Measurements from ENCODE around the gene TUBA3D.
"Not testable (repeated sequence)": the region's sequence is repeated elsewhere in the genome, so short reads cannot be mapped to it uniquely, and the experiment has no call there.

GRCh38 chr2:131478850-131479461, 3.0 kb downstream of the TUBA3D start:
- not testable (repeated sequence) for TF ChIP-seq EZH2 (IDR thresholded peaks at IDR 0.05; ENCODE audit: insufficient read depth, poor library complexity, severe bottlenecking); EZH2phosphoT487 (IDR thresholded peaks at IDR 0.05; ENCODE audit: insufficient read depth, low read depth)
